Tibial nerve (tissue), 3 donors: Measurements from ENCODE around the gene RAB8A.

Experiments used
- POLR2A ChIP-seq, 2 donors: fragments of 450-650 bp; IDR thresholded peaks; one replicate each; pipeline ENCODE4 v1.6.1; 2017; ENCODE audit warnings: antibody characterized with exemption in 2 of 2, mild to moderate bottlenecking in 2 of 2, moderate library complexity in 2 of 2
- TF ChIP-seq, protein P1 (sequence below), 5 experiments: fragments of 200-600 bp in 3 of 5; fragments of 450-650 bp in 2 of 5; sonication (generic) in 3 of 5; IDR thresholded peaks; one replicate each; pipeline ENCODE4 v1.5.1; 2016 to 2019; ENCODE audit warnings: antibody characterized with exemption in 5 of 5, mild to moderate bottlenecking in 3 of 5, moderate library complexity in 2 of 5

DNA sequence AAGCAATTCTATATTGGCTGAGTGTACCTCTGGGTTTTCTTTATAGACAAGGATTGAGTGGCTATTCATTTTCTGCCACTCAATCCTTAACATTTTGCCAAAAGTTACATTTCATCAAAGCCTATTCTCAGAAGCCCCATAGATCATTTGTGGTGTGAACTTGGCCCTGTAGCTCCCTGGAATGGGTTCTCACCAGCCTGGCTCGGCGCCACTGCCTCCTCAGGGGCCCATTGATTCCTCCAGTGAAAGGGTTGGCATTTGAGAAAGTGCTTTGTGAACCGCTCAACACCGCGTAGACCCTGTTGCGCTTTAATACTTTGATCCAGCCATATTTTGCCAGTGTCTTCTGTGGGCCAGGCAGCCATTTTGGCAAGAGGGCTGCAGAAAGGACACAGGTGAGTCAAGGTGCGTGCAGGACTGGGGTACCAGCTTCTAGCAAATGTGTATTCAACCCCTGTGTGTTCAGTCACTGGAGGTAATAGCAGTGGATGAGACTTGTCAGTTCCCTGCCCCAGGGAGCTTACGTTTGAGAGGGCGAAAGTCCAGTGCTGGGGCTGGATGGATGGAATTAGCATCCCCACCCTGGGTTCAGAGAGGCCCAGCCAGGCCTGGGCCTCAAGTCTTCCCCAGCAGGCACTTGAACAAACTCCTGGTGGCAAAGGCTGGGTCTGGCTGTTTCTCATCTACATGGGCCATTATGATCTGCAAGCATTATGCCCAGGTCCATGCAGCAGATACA is 3.8 kb downstream of the RAB8A start:
- no peak for TF ChIP-seq POLR2A (IDR thresholded peaks at IDR 0.05)
- TF ChIP-seq, protein P1, sequence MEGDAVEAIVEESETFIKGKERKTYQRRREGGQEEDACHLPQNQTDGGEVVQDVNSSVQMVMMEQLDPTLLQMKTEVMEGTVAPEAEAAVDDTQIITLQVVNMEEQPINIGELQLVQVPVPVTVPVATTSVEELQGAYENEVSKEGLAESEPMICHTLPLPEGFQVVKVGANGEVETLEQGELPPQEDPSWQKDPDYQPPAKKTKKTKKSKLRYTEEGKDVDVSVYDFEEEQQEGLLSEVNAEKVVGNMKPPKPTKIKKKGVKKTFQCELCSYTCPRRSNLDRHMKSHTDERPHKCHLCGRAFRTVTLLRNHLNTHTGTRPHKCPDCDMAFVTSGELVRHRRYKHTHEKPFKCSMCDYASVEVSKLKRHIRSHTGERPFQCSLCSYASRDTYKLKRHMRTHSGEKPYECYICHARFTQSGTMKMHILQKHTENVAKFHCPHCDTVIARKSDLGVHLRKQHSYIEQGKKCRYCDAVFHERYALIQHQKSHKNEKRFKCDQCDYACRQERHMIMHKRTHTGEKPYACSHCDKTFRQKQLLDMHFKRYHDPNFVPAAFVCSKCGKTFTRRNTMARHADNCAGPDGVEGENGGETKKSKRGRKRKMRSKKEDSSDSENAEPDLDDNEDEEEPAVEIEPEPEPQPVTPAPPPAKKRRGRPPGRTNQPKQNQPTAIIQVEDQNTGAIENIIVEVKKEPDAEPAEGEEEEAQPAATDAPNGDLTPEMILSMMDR (IDR thresholded peaks at IDR 0.05): no peak
